GM12875 (cell line): ENCODE measurements around the gene NLRP13.
"Not testable (repeated sequence)": the region's sequence is repeated elsewhere in the genome, so short reads cannot be mapped to it uniquely, and the experiment has no call there.

ENCODE experiments used
- H3K4me3 ChIP-seq: one replicate; pipeline ENCODE4 v1.5.1; 2011; ENCODE audit warnings: low read depth, low read length, control low read depth
- TF ChIP-seq, protein P1 (sequence below): IDR thresholded peaks from 2 replicates; pipeline ENCODE4 v1.5.1; 2011; ENCODE audit warnings: low read depth, mild to moderate bottlenecking, control low read depth, inconsistent platforms, low read length, moderate library complexity, borderline replicate concordance; ENCODE audit not compliant: insufficient read depth

Gene NLRP13

GRCh38 chr19:55956431-55956830 is 24.3 kb upstream of the NLRP13 start:
- no peak overlapping the region for H3K4me3 ChIP-seq
- TF ChIP-seq, protein P1, sequence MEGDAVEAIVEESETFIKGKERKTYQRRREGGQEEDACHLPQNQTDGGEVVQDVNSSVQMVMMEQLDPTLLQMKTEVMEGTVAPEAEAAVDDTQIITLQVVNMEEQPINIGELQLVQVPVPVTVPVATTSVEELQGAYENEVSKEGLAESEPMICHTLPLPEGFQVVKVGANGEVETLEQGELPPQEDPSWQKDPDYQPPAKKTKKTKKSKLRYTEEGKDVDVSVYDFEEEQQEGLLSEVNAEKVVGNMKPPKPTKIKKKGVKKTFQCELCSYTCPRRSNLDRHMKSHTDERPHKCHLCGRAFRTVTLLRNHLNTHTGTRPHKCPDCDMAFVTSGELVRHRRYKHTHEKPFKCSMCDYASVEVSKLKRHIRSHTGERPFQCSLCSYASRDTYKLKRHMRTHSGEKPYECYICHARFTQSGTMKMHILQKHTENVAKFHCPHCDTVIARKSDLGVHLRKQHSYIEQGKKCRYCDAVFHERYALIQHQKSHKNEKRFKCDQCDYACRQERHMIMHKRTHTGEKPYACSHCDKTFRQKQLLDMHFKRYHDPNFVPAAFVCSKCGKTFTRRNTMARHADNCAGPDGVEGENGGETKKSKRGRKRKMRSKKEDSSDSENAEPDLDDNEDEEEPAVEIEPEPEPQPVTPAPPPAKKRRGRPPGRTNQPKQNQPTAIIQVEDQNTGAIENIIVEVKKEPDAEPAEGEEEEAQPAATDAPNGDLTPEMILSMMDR, result no peak

- not testable (repeated sequence) for H3K4me3 ChIP-seq
These were observed 18.4 kb upstream of the NLRP13 start for GRCh38 chr19:55950566-55950965.

GRCh38 chr19:55947532-55947931 is 15.4 kb upstream of the NLRP13 start, which contains the start of gene NLRP8:
NLRP8 (plus strand) TSS chr19:55947832.
- no peak within 1 kb of the TSS for H3K4me3 ChIP-seq
- TF ChIP-seq, protein P1, result no peak

GRCh38 chr19:55940306-55940705 is 8.2 kb upstream of the NLRP13 start:
- no peak overlapping the region for H3K4me3 ChIP-seq
- TF ChIP-seq, protein P1, result no peak

DNA sequence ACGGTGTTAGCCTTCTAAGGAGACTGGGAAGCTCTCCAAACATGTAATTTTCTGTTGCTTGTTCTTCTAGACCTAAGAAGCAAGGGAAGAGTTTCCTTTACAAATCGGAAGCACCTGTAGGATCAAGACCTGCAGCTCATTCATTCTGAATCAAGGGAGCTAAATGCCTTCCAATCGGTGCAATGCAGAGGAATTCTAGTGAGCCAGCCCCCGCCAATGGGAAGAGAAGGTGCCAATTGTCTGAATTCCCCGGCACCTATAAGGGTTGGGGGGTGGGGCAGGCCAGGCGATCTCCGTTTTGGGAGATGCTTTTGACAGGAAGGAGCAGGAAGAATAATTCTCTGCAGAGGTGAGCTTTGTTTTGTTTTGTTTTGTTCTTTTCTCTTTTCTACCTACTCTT is 7.1 kb upstream of the NLRP13 start:
- H3K4me3 ChIP-seq, result no peak overlapping the region
- TF ChIP-seq, protein P1, result no peak

DNA sequence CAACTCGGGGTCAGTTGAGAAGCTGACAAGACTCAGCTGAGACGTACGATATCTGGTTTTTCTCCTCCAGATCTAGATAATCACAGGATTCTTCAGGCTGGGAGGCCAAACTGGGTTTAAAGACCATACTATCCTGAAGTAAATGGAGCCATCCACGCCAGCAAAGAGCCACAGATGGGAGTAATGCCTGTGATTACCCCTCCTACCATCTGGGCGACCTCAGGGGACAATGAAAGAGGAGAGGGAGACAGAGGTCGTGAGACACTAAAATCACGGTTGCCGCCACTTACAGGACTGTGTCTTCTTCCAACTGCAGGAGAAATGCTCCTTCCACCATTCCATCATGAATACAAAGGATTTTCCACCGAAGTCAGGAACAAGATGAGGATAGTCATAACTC is 3.1 kb upstream of the NLRP13 start:
- TF ChIP-seq, protein P1, result no peak
- no peak overlapping the region for H3K4me3 ChIP-seq

- no peak overlapping the region for H3K4me3 ChIP-seq
- TF ChIP-seq, protein P1, result no peak
These were observed 1.1 kb downstream of the NLRP13 start for GRCh38 chr19:55930996-55931515.

- H3K4me3 ChIP-seq, result not testable (repeated sequence)
These were observed 2.9 kb downstream of the NLRP13 start for GRCh38 chr19:55929258-55929657.
